Umbilical cord (tissue), 2 donors: ENCODE measurements around the gene SUSD4. TPM values are rescaled to one million over a fixed set of nuclear protein-coding genes. Genes with fewer than 3 reads are reported as not detected.

ENCODE experiments used
- DNase-seq: peaks from one replicate; pipeline ENCODE4 v3.0.0-alpha.2; 2015; ENCODE audit warnings: low spot score
- total RNA-seq: library from RNA; depleted of rRNA; stranded (reverse); fragments of >200 nt; gene quantifications from one replicate; pipeline ENCODE4 v1.2.3, GENCODE V29; 2014; ENCODE audit warnings: low replicate concordance; ENCODE audit not compliant: insufficient read depth

SUSD4 gene
- total RNA-seq, 1 donor from 2014 or later, result 0.24 TPM

- DNase-seq, result no peak
Observed at GRCh38 chr1:223329664-223330415, 34.1 kb downstream of the SUSD4 start.

GRCh38 chr1:223329252-223329651, 34.7 kb downstream of the SUSD4 start:
- DNase-seq, result no peak

- no peak for DNase-seq
Observed at GRCh38 chr1:223328566-223328965, 35.4 kb downstream of the SUSD4 start.

- no peak for DNase-seq
Observed at GRCh38 chr1:223326776-223327175, 37.2 kb downstream of the SUSD4 start.

GRCh38 chr1:223323491-223324484, 40.2 kb downstream of the SUSD4 start:
- DNase-seq, result no peak

- no peak for DNase-seq
Observed at GRCh38 chr1:223322868-223323267, 41.1 kb downstream of the SUSD4 start.

GRCh38 chr1:223320959-223321358, 43.0 kb downstream of the SUSD4 start:
- no peak for DNase-seq

GRCh38 chr1:223319905-223320580, 43.9 kb downstream of the SUSD4 start:
- DNase-seq, result no peak

- peak; percentile 10 for DNase-seq
Observed at GRCh38 chr1:223319398-223319797, 44.6 kb downstream of the SUSD4 start.

GRCh38 chr1:223316082-223316481, 47.9 kb downstream of the SUSD4 start:
- DNase-seq, result no peak

- no peak for DNase-seq
Observed at GRCh38 chr1:223315665-223316064, 48.3 kb downstream of the SUSD4 start.

- no peak for DNase-seq
Observed at GRCh38 chr1:223313415-223313754, 50.6 kb downstream of the SUSD4 start.

- DNase-seq, result no peak
Observed at GRCh38 chr1:223312705-223313414, 51.1 kb downstream of the SUSD4 start.

GRCh38 chr1:223312273-223312672, 51.7 kb downstream of the SUSD4 start:
- no peak for DNase-seq

- DNase-seq, result no peak
Observed at GRCh38 chr1:223311826-223312225, 52.1 kb downstream of the SUSD4 start.

- DNase-seq, result no peak
Observed at GRCh38 chr1:223308136-223308535, 55.8 kb downstream of the SUSD4 start.

GRCh38 chr1:223307544-223307943, 56.4 kb downstream of the SUSD4 start:
- DNase-seq, result no peak

- DNase-seq, result no peak
Observed at GRCh38 chr1:223304931-223305330, 59.0 kb downstream of the SUSD4 start.

- no peak for DNase-seq
Observed at GRCh38 chr1:223301371-223301770, 62.6 kb downstream of the SUSD4 start.

- DNase-seq, result no peak
Observed at GRCh38 chr1:223299553-223299952, 64.4 kb downstream of the SUSD4 start.

- no peak for DNase-seq
Observed at GRCh38 chr1:223298701-223299100, 65.3 kb downstream of the SUSD4 start.
